Measurements from ENCODE around the gene CKMT2.

CKMT2 gene

GRCh38 chr5:81241961-81242648 lies 9.0 kb downstream of the CKMT2 start:
- H3K27ac ChIP-seq: no peak overlapping the region
- no peak for TF ChIP-seq CTCF (conservative IDR thresholded peaks at IDR 0.05; ENCODE audit: low read depth)
- no peak for DNase-seq (ENCODE audit: low spot score)
- CTCF ChIA-PET: no interaction called here
- POLR2A ChIA-PET (ENCODE audit: low non-redundant PET): no interaction called here

GRCh38 chr5:81242906-81243436 lies 9.8 kb downstream of the CKMT2 start:
- POLR2A ChIA-PET (ENCODE audit: low non-redundant PET): no interaction called here
- TF ChIP-seq CTCF (conservative IDR thresholded peaks at IDR 0.05; ENCODE audit: low read depth): no peak
- no peak for DNase-seq (ENCODE audit: low spot score)
- no peak overlapping the region for H3K27ac ChIP-seq
- CTCF ChIA-PET: interaction anchor here (0.7 kb wide), 1 partner anchor 12 kb away, joined by 3 read pairs; no protein-coding TSS in a partner anchor

- no peak for DNase-seq (ENCODE audit: low spot score)
- POLR2A ChIA-PET (ENCODE audit: low non-redundant PET): interaction anchor here (0.6 kb wide), 1 partner anchor 9 kb away, joined by 3 read pairs; no protein-coding TSS in a partner anchor
- TF ChIP-seq CTCF (conservative IDR thresholded peaks at IDR 0.05; ENCODE audit: low read depth): no peak
- no peak overlapping the region for H3K27ac ChIP-seq
- CTCF ChIA-PET: interaction anchor here (0.6 kb wide), 1 partner anchor 22 kb away, joined by 6 read pairs; no protein-coding TSS in a partner anchor
Observed at GRCh38 chr5:81244451-81244850, 11.3 kb downstream of the CKMT2 start.

GRCh38 chr5:81245871-81246235 lies 12.7 kb downstream of the CKMT2 start:
- no peak overlapping the region for H3K27ac ChIP-seq
- ChIA-PET CTCF (no interaction called here), POLR2A (ENCODE audit: low non-redundant PET) (no interaction called here)
- TF ChIP-seq CTCF (conservative IDR thresholded peaks at IDR 0.05; ENCODE audit: low read depth): no peak
- DNase-seq (ENCODE audit: low spot score): no peak

GRCh38 chr5:81246697-81247096 lies 13.6 kb downstream of the CKMT2 start:
- TF ChIP-seq CTCF (conservative IDR thresholded peaks at IDR 0.05; ENCODE audit: low read depth): no peak
- ChIA-PET POLR2A (ENCODE audit: low non-redundant PET) (no interaction called here), CTCF (no interaction called here)
- DNase-seq (ENCODE audit: low spot score): no peak
- H3K27ac ChIP-seq: no peak overlapping the region

GRCh38 chr5:81247441-81247972 lies 14.4 kb downstream of the CKMT2 start:
- H3K27ac ChIP-seq: no peak overlapping the region
- TF ChIP-seq CTCF (conservative IDR thresholded peaks at IDR 0.05; ENCODE audit: low read depth): no peak
- peak; percentile 39 for DNase-seq (ENCODE audit: low spot score)
- CTCF ChIA-PET: interaction anchor here (0.7 kb wide), 1 partner anchor 61 kb away, joined by 3 read pairs; no protein-coding TSS in a partner anchor
- POLR2A ChIA-PET (ENCODE audit: low non-redundant PET): no interaction called here

All from RWPE1 (cell line).